Upper lobe of left lung (tissue), 6 donors: ENCODE results near the gene WNT11. TPM values are rescaled to one million over a fixed set of nuclear protein-coding genes. Genes with fewer than 3 reads are reported as not detected.

Experiments
- ATAC-seq, 2 donors: fragments of 200-7000 bp; cut with Tn5 transposase; one replicate each; pipeline ENCODE4 v1.9.1; 2022; ENCODE audit warnings: mild to moderate bottlenecking in 2 of 2, moderate library complexity in 2 of 2; ENCODE audit not compliant: low FRiP score in 2 of 2
- DNase-seq, 2 donors: peaks; one replicate each; pipeline ENCODE4 v3.0.0-alpha.2; 2019 to 2020
- H3K27ac ChIP-seq, 4 donors: fragments of 200-600 bp; sonication (generic); one replicate each; pipeline ENCODE4 v1.5.1; 2016 to 2019
- H3K27me3 ChIP-seq, 4 donors: fragments of 200-600 bp; sonication (generic); one replicate each; pipeline ENCODE4 v1.5.1; 2017 to 2019
- H3K36me3 ChIP-seq, 4 donors: fragments of 200-600 bp; sonication (generic); one replicate each; pipeline ENCODE4 v1.5.1; 2016 to 2019
- H3K4me1 ChIP-seq, 4 donors: fragments of 200-600 bp; sonication (generic); one replicate each; pipeline ENCODE4 v1.5.1; 2018 to 2019
- H3K4me3 ChIP-seq, 4 donors: fragments of 200-600 bp; sonication (generic); one replicate each; pipeline ENCODE4 v1.5.1; 2017 to 2019; ENCODE audit warnings: mild to moderate bottlenecking in 2 of 4, moderate library complexity in 1 of 4
- H3K9me3 ChIP-seq, 4 donors: fragments of 200-600 bp; sonication (generic); one replicate each; pipeline ENCODE4 v1.5.1; 2018 to 2019
- EP300 ChIP-seq, 4 donors: sonication (generic); formaldehyde crosslinking; IDR thresholded peaks; one replicate each; pipeline ENCODE4 v1.5.1; 2017; ENCODE audit warnings: antibody characterized with exemption in 4 of 4, control low read depth in 2 of 4
- POLR2A ChIP-seq, 4 donors: fragments of 450-650 bp; IDR thresholded peaks; one replicate each; pipeline ENCODE4 v1.5.1; 2016 to 2017; ENCODE audit warnings: antibody characterized with exemption in 4 of 4, mild to moderate bottlenecking in 2 of 4
- POLR2AphosphoS5 ChIP-seq, 2 donors: sonication (generic); formaldehyde crosslinking; IDR thresholded peaks; one replicate each; pipeline ENCODE4 v1.5.1; 2017; ENCODE audit warnings: antibody characterized with exemption in 2 of 2
- WGBS, 2 donors: methylation state at CpG; one replicate each; pipeline ENCODE4 v1.1.5; 2017 to 2018; 5-methylcytosine and 5-hydroxymethylcytosine counted together
- total RNA-seq, 6 donors: library from RNA; depleted of rRNA in 4 of 6; stranded (reverse); fragments of >200 nt in 4 of 6; gene quantifications; one replicate each; pipeline versions ENCODE4 v1.1.0 to v1.2.1, GENCODE V29; 2016 to 2021
- TF ChIP-seq, protein P1 (sequence below), 6 experiments: fragments of 450-650 bp in 4 of 6; fragments of 200-600 bp in 2 of 6; sonication (generic) in 2 of 6; IDR thresholded peaks; one replicate each; pipeline ENCODE4 v1.5.1; 2016 to 2019; ENCODE audit warnings: antibody characterized with exemption in 6 of 6
- donor health status: DM: no; HTN: no; CAD: no; lungs with moderate emphysema.
- donor health status: DM: no; HTN: yes; CAD: no; lungs with severe emphysema.

The WNT11 gene
- total RNA-seq, 6 donors from 2014 or later: 1.7 to 12.9 (median 4.1) TPM

DNA sequence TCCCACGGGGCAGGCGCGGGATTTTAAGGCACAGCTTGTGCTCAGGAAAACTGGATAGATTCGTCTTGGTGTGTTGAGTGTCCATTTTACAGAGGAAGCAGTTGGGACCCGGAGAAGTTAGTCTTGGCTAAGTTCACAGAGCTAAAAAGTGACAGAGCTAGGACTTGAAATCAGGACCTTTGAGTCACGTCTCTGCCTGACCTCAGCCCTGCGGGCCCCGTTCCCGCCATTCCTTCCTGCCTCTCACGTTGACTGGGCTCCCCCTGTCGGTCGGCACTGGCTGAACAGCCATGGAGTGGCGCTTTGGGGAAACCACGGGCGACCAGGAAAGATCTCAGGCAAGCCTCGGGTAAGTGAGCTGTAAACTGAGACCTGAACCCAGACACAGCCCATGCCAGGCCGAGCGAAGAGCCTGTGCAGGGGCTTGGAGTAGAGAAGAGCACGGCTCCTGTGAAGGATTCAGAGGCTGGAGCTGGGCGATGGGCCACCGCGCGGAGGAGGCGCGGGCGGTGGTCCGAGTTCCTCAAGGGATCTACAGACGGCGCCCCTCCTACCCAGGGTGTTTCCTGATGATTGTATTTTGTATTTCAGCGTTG lies 54.1 kb downstream of the WNT11 start:
- H3K4me1 ChIP-seq: peaks cover 4 to 12% (median 9%) of the 10 kb centered on the region in 4 donors
- ATAC-seq (peak; percentile 86 to 96), DNase-seq (peak; percentile 89)
- TF ChIP-seq, protein P1, sequence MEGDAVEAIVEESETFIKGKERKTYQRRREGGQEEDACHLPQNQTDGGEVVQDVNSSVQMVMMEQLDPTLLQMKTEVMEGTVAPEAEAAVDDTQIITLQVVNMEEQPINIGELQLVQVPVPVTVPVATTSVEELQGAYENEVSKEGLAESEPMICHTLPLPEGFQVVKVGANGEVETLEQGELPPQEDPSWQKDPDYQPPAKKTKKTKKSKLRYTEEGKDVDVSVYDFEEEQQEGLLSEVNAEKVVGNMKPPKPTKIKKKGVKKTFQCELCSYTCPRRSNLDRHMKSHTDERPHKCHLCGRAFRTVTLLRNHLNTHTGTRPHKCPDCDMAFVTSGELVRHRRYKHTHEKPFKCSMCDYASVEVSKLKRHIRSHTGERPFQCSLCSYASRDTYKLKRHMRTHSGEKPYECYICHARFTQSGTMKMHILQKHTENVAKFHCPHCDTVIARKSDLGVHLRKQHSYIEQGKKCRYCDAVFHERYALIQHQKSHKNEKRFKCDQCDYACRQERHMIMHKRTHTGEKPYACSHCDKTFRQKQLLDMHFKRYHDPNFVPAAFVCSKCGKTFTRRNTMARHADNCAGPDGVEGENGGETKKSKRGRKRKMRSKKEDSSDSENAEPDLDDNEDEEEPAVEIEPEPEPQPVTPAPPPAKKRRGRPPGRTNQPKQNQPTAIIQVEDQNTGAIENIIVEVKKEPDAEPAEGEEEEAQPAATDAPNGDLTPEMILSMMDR (IDR thresholded peaks at IDR 0.05): peak; percentile 92 to 97 (median 96)
- no peak for TF ChIP-seq POLR2A (IDR thresholded peaks at IDR 0.05)
- WGBS, 2 donors: 14 to 22% methylated on average over 30 of the region's 30 CpGs
- peak overlapping the region in 3 of 4 donors; percentile 30 to 44 (median 31) for H3K4me3 ChIP-seq
- H3K36me3 ChIP-seq: no peaks in the 10 kb centered on the region
- no peaks in the 10 kb centered on the region for H3K27me3 ChIP-seq
- no peaks in the 10 kb centered on the region for H3K9me3 ChIP-seq
- H3K27ac ChIP-seq: no peak overlapping the region

GRCh38 chr11:76151556-76152085 lies 54.7 kb downstream of the WNT11 start:
- Histone ChIP-seq H3K4me3 (peak overlapping the region in 1 of 4 donors; percentile 44), H3K36me3 (no peaks in the 10 kb centered on the region), H3K27ac (no peak overlapping the region), H3K4me1 (peaks cover 4 to 12% (median 9%) of the 10 kb centered on the region in 4 donors), H3K27me3 (no peaks in the 10 kb centered on the region), H3K9me3 (no peaks in the 10 kb centered on the region)
- DNase-seq (no peak), ATAC-seq (no peak)
- 73 to 76% methylated on average over 5 of the region's 5 CpGs for WGBS, 2 donors
- TF ChIP-seq EP300 (IDR thresholded peaks at IDR 0.05) (no peak), POLR2AphosphoS5 (IDR thresholded peaks at IDR 0.05) (no peak), POLR2A (IDR thresholded peaks at IDR 0.05) (no peak)
- TF ChIP-seq, protein P1 (IDR thresholded peaks at IDR 0.05): no peak

GRCh38 chr11:76150141-76150540 lies 56.2 kb downstream of the WNT11 start:
- ATAC-seq (no peak), DNase-seq (no peak)
- no peaks in the 10 kb centered on the region for H3K9me3 ChIP-seq
- WGBS, 2 donors: 89 to 98% methylated on average over 4 of the region's 4 CpGs
- H3K36me3 ChIP-seq: no peaks in the 10 kb centered on the region
- H3K4me1 ChIP-seq: peaks cover 4 to 12% (median 9%) of the 10 kb centered on the region in 4 donors
- H3K4me3 ChIP-seq: no peak overlapping the region
- H3K27ac ChIP-seq: no peak overlapping the region
- no peaks in the 10 kb centered on the region for H3K27me3 ChIP-seq
- TF ChIP-seq POLR2A (IDR thresholded peaks at IDR 0.05): no peak
- TF ChIP-seq EP300 (IDR thresholded peaks at IDR 0.05): no peak
- no peak for TF ChIP-seq POLR2AphosphoS5 (IDR thresholded peaks at IDR 0.05)
- TF ChIP-seq, protein P1 (IDR thresholded peaks at IDR 0.05): no peak

DNA sequence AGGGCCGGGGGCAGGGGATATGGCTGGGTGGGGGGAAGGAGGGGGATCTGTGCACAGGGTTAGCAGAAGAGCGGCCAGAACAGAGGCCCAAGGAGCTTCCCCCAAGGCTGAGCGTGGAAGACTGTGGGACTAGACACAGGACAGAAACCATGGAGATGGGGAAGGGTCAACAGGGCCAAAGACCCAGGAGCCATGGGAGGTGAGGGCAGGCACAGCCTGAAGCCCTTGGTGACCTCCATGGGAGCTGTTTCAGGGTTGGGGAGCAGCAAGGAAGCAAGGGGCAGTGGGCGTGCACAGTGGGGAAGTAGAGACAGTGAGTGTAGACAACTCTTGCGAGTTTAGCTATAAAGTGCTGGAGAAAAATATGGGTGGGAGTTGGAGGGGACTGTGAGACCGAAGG lies 56.6 kb downstream of the WNT11 start:
- DNase-seq (no peak), ATAC-seq (no peak)
- H3K9me3 ChIP-seq: no peaks in the 10 kb centered on the region
- H3K4me3 ChIP-seq: no peak overlapping the region
- peaks cover 4 to 12% (median 9%) of the 10 kb centered on the region in 4 donors for H3K4me1 ChIP-seq
- H3K36me3 ChIP-seq: no peaks in the 10 kb centered on the region
- no peak overlapping the region for H3K27ac ChIP-seq
- TF ChIP-seq, protein P1 (IDR thresholded peaks at IDR 0.05): no peak
- TF ChIP-seq EP300 (IDR thresholded peaks at IDR 0.05): no peak
- TF ChIP-seq POLR2A (IDR thresholded peaks at IDR 0.05): no peak
- no peaks in the 10 kb centered on the region for H3K27me3 ChIP-seq
- WGBS, 2 donors: 90 to 91% methylated on average over 6 of the region's 6 CpGs
